HPDE6-E6E7 (cell line): Measurements from ENCODE around the gene RAET1E.
"Not testable (repeated sequence)": the region's sequence is repeated elsewhere in the genome, so short reads cannot be mapped to it uniquely, and the experiment has no call there.

Source experiments
- DNase-seq: peaks from one replicate; pipeline ENCODE4 v3.0.0; 2011; ENCODE audit warnings: missing footprints; ENCODE audit errors: extremely low spot score

RAET1E gene

DNA sequence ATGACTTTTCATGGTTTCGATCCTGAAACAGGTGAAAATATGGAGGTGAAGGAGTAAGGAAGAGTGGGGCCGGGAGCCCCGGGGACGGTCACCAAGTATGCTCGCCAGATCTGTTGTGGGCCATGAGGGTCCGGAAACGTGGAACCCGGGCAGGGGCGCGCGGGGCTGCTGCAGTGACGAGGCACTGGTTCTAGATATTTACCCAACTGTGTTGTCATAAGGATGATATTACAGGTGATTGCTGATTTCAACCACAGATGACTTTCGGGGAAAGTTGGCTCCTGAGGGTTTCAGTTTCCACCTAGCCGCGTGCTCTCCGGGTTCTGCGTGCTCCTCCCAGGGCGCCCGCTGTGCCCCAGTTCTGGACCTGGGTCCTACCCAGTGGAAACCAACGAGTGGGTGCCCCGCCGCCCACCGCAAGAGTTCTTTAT is 12.8 kb upstream of the RAET1E start:
- DNase-seq, result no peak

DNA sequence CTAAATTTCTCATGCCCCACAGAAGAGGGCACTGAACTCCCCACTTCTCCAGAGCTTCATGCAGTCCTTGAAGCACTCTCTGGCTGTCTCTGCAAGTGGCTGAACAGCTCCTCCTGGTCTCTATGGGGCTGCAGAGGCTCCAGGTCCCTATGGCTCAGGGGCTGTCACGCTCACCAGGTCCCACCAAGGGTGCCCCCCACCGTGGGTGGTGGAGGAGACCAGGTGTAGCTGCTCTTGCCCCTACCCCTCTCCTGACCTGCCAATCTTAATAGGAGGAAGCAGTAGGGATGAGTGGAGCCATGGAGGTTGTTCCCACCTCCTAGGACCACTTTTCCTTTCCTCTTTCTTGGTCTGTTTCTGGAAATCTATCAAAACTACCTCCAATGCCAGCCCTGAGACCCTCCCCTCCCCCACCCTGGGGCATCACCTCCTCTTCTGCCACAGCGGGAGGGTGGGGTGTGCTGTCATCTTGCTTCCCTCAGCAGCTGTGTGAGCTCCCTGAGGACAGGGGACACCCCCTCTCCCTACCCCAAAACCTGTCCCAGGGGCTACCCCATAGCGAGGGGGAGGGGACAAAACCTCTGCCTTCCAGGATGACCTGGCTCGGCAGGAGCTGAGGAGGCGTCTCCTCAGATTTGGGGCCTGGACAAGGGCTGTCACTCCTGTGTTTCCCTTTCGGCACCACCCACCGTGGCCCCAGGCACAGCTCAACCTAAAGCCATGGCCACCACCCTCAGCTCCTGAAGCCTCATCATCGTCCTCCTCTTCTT is 12.0 kb upstream of the RAET1E start:
- no peak for DNase-seq

DNA sequence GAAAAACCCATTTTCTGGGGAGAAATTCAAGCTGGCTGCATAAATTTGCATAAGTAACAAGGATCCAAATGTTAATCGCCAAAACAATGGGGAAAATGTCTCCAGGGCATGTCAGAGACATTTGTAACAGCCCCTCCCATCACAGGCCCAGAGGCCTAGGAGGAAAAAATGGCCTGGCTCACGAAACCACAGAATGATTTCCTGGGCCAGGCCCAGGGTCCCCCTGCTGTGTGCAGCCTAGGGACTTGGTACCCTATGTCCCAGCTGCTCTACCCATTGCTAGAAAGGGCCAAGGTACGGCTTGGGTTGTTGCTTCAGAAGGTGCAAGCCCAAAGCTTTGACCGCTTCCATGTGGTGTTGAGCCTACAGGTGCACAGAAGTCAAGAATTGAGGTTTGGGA is 10.6 kb upstream of the RAET1E start:
- DNase-seq, result not testable (repeated sequence)

DNA sequence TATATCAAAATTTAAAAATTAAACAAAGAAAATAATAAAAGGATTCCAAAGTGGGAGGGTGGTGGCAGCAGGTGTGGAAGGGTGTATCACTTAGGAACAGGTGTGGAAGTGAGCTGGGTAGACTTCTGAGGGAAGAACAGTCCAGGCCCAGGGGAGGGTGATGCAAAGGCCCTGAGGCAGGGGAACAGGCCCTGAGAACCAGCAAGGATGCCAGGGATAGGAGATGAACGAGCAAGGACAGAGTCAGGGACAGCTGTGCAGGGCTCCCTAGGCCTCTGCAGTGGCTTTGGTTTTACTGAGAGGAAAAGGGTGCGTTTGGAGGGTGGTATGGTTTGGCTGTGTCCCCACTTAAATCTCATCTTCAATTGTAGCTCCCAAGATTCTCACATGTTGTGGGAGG is 9.4 kb upstream of the RAET1E start:
- DNase-seq, result no peak

DNA sequence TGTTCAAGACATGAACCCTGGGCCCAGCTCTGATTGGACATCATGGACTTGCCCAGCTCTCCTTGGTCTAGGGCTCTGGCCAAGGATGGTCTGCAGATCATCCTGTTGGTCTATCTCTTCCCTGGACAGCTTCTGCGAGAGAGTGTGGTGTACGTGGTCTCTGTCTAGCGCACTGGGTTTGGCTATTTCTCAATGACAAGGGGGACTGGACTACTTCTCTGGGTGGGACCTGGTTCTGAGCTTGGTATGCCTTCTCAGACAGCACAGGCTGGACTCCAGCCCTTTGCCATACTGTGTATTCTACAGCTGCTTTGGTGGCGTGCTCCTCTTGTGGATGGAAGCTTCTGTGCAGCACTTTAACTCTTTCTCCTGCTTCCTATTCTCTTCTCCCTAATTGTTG is 8.5 kb upstream of the RAET1E start:
- DNase-seq, result no peak

DNA sequence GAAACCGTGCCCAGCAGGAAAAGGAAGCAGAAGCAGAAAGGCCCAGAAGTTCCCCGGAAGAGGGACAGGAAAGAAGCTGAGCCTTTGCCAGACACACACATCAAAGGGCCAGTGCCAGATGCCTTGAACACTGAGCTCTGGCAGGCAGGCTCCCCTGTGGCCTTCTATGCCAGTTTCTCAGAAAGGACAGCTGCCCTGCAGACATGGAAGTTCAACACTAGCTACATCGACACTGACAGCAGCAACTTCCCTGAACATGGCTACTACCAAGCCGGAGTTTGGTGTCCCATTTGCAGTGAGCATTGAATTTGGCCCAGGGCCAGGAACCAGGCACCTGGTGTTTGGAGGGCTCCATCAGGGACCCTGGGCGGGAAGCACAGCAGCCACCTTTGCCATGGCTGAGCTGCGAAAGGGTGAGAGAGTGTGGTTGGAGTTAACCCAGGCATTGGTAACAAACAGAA is 8.0 kb upstream of the RAET1E start:
- no peak for DNase-seq

DNA sequence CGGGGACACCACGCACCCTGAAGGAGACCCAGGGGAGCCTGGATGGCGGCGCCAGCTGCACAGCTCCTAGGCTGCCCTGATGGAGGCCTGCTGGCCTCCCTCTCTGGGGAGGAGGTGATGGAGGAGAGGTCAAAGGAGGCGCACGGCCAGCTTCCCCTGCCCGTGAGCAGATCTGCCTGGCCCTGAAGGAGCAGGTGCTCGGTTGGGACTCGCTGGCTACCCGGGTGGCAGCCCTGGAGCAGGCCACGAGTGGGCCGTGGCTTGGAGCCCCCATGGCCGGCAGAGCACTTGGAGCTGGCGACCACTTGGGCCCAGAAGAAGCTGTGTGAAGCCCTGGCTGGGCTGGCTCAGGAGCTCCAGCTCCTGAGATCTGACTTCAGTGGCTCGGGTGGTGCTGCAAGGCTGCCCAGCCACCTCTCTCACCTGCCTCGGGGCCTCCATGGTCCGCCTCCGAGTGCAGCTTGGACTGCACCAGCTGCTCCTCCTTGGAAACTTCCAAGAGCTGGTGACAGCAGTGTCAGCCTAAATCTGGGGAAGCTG is 7.5 kb upstream of the RAET1E start:
- DNase-seq, result no peak

DNA sequence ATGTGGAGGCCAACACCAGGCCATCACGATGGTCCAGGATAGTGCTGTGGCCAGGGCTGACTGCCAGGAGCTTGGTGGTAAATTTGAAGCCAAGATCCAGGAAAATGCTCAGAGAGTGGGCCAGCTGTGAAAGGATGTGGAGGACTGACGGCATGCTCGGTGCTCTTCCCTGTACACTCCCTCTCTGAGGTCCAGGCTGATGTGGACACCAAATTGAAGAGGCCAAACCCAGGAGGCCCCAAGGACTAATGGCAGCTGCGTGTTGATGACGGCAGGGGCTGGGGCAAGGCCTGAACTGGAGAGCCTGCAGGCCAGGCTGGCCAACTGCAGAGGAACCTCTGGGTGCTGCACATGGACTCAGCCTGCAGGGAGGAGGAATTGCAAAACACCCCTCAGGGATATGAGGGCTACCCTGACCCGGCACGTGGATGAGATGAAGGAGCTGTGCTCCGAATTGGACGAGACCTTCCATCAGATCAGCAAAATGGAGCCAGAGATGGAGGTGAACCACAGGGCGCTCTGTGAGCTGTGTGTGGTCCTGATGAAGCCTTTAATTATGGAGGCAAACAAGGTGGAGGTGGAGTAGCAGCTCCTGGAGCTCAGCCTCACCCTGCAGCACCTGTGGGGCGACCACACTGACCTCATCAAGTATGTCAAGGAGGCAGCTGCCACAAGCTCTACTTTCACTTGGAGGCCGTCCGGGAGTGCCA is 6.9 kb upstream of the RAET1E start:
- no peak for DNase-seq

DNA sequence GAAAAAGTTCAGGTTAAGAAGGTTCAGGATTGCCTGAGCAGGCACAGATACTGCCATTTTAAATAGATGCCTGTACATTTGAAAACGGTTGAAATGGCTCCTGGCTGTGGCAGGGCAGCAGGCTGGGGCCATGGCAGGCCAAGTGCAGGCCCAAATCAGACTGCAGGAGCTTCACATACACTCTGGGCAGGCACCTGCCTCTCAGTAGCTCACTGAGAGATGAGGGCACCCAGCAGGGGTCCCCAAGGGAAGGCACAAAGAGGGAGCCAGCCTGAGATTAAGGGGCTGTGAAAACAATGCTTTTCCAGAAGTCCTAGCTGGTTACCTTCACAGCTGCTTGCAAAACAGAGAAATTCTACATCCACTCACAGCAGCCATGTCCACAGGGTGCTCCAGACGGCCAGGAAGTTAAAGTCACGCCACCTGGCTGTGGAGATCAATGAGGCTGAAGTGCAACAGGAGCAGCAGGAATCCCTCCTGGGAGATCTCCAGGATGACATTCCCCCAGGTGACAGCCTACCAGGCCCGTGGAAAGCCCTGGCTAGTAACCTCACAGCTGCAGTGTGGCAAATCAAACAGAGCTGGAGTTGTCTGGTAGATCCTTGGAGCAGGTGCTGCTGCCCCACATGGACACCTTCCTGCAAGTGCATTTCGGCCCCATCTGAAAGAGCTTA is 6.2 kb upstream of the RAET1E start:
- DNase-seq, result no peak

DNA sequence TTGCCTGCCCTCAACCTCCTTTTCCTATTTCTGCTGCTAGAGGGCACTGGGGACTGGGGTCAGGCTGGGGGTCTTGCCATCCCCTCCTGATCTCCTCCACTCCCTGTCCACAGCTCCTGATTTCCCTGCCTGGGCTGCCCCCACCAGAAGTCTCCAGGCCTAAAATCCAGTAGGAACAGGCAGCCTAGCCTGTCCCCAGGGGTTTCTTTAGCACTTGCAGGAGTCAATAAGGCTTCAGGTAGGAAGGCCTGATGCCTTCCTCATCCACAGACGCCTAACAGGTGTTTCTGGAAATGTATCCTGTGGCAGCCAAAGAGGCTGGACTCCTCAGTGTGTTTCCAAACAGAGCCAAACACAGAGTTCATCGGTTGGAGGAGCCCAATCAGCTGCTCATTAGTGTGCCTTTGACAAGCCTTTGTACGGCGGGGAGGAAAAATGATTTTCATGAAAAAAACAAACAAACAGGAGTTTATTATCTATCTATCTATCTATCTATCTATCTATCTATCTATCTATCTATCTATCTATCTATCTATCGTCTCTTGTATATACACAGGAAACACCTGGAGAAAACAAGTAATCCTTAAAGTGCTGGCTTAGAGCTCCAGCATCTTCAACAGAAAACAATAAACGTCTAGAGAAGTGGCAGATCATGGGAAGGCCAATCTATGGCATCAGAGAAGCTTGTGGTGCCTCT is 3.7 kb upstream of the RAET1E start:
- DNase-seq, result no peak

DNA sequence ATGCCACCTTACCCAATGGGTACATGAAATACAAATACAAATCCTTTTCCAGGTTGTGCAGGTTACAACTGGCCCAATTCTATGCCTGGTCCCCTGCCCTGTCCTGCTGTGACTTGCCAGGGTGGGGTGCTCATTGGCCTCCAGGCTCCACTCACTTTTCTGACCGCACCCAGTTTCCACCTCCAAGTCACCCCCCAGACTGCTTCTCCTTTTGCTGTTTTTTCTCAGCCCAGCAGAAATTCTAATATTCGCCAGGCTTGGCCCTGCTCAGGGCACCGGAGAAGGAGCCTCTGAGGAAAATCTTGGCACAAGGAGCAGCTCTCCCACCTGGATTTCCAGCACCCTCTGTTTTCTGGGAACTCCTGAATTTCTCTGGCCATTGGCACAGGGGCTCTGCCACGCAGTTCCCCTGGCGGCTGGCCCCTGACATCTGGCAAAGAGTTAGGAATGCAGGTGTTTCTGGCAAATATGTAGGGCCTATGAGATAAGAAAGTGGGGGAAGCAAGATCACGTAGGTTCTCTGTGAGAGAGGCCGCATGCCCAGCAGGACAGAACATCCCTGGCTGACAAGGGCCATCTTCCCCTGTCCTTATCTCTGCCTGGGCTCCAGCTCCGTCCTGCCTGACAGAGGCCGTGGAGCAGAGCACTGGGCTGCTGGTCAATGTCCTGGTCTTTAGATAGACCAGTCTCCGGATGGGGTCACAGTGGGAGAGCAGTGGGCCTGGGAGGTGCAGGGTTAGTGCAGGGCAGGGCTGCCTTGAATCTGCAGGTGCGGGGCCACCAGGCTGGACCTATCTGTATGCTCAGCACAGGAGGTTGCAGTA is 2.9 kb upstream of the RAET1E start:
- DNase-seq, result no peak

DNA sequence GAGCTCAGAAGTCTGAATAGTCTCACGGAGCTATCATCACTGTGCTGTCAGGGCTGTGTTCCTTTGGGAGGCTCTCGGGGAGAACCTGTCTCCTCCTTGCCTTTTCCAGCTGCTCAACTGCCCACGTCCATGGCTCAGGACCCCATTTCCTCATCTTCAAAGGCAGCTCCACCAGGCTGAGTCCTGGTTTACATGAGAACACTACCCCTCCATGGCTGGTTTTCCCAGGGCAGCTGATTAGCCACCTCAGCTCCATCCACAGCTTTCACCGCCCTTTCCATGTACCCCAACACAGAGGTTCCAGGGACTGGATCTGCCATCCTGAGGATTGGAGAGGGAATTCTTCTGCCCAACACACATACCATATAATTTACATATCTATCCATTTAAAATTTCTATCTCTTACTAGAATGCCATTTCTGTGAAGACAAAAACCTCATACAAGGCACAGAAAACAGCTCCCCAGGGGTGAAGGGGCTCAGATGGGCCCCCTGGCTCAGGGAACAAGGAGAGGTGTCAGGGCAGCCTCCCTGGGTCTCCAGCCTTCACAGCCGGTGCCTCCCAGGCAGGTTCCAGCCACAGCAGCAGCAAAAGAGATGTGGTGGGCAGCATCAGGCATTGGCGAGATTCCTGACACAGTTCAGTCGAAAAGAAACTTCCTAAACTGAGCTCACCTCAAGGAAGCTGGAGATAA is 2.2 kb upstream of the RAET1E start:
- no peak for DNase-seq

DNA sequence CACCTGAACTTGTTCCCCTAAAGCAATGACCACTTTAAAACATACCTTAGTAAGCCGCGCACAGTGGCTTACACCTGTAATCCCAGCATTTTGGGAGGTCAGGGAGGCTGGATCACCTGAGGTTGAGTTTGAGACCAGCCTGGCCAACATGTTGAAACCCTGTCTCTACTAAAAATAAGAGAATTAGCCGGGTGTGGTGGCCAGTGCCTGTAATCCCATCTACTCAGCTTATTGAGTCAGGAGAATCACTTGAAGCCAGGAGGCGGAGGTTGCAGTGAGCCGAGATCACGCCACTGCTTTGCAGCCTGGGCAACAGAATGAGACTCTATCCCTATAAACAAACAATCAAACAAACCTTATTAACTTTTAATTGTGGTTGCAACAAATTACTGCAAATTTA is 1.6 kb upstream of the RAET1E start:
- no peak for DNase-seq

DNA sequence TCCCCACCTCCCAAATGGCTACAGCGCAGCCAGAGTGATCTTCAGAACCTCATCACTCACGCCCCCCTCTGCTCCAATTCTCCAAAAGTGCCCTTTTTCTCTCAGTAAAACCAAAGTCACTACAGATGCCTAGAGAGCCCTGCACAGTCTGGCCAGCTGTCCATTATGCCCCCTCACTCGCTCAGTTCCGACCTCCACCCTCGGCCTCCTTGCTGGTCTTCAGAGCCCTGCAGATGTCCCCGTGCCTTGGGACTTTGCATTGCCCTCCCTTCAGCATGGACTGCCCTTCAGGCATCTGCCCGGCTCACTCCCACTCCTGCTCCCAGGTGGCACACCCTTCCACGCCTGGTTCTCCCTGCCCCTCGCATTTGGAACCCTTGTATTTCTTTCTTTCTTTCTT is 1.1 kb upstream of the RAET1E start:
- DNase-seq, result no peak

DNA sequence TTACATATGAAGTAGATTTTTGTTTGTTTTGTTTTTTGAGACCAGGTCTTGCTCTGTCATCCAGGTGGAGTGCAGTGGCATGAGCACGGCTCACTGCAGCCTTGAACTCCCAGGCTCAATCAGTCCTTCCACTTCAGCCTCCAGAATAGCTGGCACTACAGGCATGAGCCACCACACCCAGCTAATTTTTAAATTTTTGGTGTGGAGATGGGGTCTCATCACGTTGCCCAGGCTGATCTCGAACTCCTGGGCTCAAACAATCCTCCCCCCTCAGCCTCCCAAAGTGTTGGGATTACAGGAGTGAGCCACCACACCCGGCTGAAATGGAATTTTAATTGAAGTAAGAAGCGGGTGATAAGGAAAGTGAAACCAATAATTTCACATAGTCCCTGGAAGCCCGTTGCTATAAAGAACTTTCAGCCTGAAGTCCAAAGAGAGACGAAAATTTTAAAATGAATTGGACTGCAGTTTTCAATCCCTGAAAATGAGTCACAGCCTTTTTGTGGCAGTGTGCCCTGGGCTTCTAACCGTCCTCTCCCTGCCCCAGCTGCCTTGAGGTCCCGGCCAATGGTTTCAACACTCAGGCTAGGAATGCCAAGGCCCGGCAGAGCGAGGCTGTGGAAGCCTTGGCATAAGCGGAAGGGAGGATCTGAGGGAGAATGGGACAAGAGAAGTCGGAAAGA is 757 bp downstream of the RAET1E start:
- no peak for DNase-seq

DNA sequence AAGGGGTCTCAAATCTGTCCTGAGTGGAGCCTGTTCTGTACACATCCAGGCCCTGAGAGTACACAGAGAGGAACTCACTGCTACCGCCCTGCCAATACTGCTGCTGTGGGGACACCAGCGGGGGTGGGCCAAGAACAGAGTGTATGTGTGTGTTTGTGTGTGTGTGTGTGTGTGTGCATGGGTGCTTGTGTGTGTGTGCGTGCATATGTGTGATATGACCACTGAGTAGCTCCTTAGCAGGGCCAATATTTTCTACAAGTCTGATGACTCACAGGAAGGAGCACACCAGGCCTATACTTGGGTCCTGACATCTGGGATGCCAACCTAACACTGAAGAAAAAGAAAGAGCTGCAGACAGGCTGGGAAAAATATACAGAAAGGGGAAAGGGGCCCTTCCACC is 1.4 kb downstream of the RAET1E start:
- DNase-seq, result no peak

DNA sequence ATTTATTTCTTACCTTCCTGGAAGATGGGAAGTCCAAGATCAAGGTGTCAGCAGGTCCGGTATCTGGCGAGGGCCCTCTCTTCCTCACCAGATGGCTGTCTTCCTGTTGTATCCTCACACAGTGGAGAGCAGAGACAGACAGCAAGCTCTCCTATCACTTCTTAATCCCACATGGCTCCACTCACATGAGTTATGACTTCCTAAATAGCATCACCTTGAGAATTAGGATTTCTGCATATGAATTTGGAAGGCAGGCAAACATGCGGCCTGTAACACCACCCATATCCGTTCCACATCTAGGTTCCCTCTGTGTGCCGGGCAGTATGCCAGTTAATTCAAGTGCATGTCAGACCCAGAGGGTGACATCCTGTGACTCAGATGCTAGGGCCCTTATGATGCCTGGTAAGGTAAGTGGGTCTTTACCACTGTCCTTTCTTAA is 2.1 kb downstream of the RAET1E start:
- no peak for DNase-seq

DNA sequence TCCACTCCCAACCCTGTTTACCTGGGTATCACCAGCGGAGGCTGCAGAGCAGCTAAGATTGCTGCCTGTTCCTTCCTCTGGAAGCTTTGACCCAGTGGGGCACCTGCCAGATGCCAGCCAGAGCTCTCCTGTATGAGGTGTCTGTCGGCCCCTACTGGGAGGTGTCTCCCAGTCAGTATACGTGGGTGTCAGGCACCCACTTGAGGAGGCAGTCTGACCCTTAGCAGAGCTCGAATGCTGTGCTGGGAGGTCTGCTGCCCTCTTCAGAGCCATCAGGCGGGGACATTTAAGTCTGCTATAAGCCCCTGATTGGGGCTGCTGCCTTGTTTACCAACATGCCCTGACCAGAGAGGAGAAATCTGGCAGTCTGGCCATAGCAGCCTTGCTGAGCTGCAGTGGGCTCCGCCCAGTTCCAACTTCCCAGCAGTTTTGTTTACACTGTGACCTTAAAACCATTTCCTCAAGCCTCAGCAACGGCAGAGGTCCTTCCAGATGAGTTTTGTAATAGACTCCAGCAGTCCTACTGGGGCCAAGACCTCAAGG is 2.8 kb downstream of the RAET1E start:
- DNase-seq, result no peak

DNA sequence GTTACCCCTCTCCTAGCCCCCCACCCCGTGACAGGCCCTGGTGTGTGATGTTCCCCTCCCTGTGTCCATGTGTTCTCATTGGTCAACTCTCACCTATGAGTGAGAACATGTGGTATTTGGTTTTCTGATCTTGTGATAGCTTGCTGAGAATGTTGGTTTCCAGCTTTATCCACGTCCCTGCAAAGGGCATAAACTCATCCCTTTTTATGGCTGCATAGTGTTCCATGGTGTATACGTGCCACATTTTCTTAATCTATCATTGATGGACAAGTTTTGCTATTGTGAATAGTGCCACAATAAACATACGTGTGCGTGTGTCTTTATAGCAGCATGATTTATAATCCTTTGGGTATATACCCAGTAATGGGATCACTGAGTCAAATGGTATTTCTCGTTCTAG is 6.0 kb downstream of the RAET1E start:
- not testable (repeated sequence) for DNase-seq
